Right atrium auricular region (tissue), 2 donors: ENCODE results near the gene SULF2. TPM values are rescaled to one million over a fixed set of nuclear protein-coding genes. Genes with fewer than 3 reads are reported as not detected.

Experiments
- DNase-seq: peaks from one replicate; pipeline ENCODE4 v3.0.0-alpha.2; 2019; ENCODE audit warnings: low spot score
- H3K27ac ChIP-seq, 2 donors: fragments of 200-600 bp; sonication (generic); 1 replicate in 1 of 2; 2 replicates in 1 of 2; pipeline ENCODE4 v1.5.1; 2016 to 2019
- H3K27me3 ChIP-seq, 2 donors: fragments of 200-600 bp; sonication (generic); one replicate each; pipeline versions ENCODE4 v1.5.1 to v1.6.0; 2017 to 2019
- H3K36me3 ChIP-seq: fragments of 200-600 bp; sonication (generic); one replicate; pipeline ENCODE4 v1.5.1; 2016
- H3K4me1 ChIP-seq, 2 donors: fragments of 200-600 bp; sonication (generic); one replicate each; pipeline versions ENCODE4 v1.5.1 to v1.6.0; 2017 to 2019
- H3K4me3 ChIP-seq, 2 donors: fragments of 200-600 bp; sonication (generic); 1 replicate in 1 of 2; 2 replicates in 1 of 2; pipeline ENCODE4 v1.5.1; 2017 to 2019; ENCODE audit warnings: mild to moderate bottlenecking in 1 of 2, moderate library complexity in 1 of 2
- H3K9me3 ChIP-seq, 2 donors: fragments of 200-600 bp; sonication (generic); one replicate each; pipeline ENCODE4 v1.5.1; 2019
- CTCF ChIP-seq, 2 donors: fragments of 200-600 bp; sonication (generic); IDR thresholded peaks; one replicate each; pipeline ENCODE4 v1.5.1; 2019; ENCODE audit warnings: antibody characterized with exemption in 2 of 2
- total RNA-seq, 2 donors: library from RNA; depleted of rRNA; stranded (reverse); fragments of >200 nt; gene quantifications; one replicate each; pipeline ENCODE4 v1.1.0, GENCODE V29; 2016

Gene SULF2
- total RNA-seq, 2 donors from 2014 or later, result 33.7 to 57.8 TPM

- no peak overlapping the region for H3K27ac ChIP-seq
- H3K36me3 ChIP-seq, result no peaks in the 10 kb centered on the region
- no peak overlapping the region for H3K4me3 ChIP-seq
- no peak for TF ChIP-seq CTCF (IDR thresholded peaks at IDR 0.05)
- peaks cover 0 to 2% of the 10 kb centered on the region in 2 donors for H3K4me1 ChIP-seq
- H3K9me3 ChIP-seq, result no peaks in the 10 kb centered on the region
- no peaks in the 10 kb centered on the region for H3K27me3 ChIP-seq
- no peak for DNase-seq
Measured at GRCh38 chr20:47676219-47676721, 109.0 kb downstream of the SULF2 start.

- DNase-seq, result no peak
- no peaks in the 10 kb centered on the region for H3K9me3 ChIP-seq
- H3K4me1 ChIP-seq, result no peaks in the 10 kb centered on the region
- TF ChIP-seq CTCF (IDR thresholded peaks at IDR 0.05), result no peak
- H3K36me3 ChIP-seq, result no peaks in the 10 kb centered on the region
- no peaks in the 10 kb centered on the region for H3K27me3 ChIP-seq
- no peak overlapping the region for H3K4me3 ChIP-seq
- no peak overlapping the region for H3K27ac ChIP-seq
Measured at GRCh38 chr20:47675190-47676142, 109.8 kb downstream of the SULF2 start.

GRCh38 chr20:47674686-47675085 is 110.6 kb downstream of the SULF2 start:
- no peak for DNase-seq
- H3K4me3 ChIP-seq, result no peak overlapping the region
- H3K4me1 ChIP-seq, result no peaks in the 10 kb centered on the region
- H3K9me3 ChIP-seq, result no peaks in the 10 kb centered on the region
- no peaks in the 10 kb centered on the region for H3K36me3 ChIP-seq
- TF ChIP-seq CTCF (IDR thresholded peaks at IDR 0.05), result no peak
- no peak overlapping the region for H3K27ac ChIP-seq
- H3K27me3 ChIP-seq, result no peaks in the 10 kb centered on the region

- Histone ChIP-seq H3K27ac (no peak overlapping the region), H3K36me3 (no peaks in the 10 kb centered on the region)
- TF ChIP-seq CTCF (IDR thresholded peaks at IDR 0.05), result no peak
Measured at GRCh38 chr20:47674145-47674544, 111.1 kb downstream of the SULF2 start.

GRCh38 chr20:47673671-47673955 is 111.7 kb downstream of the SULF2 start:
- Histone ChIP-seq H3K36me3 (no peaks in the 10 kb centered on the region), H3K4me3 (no peak overlapping the region), H3K27me3 (no peaks in the 10 kb centered on the region), H3K4me1 (no peaks in the 10 kb centered on the region), H3K9me3 (no peaks in the 10 kb centered on the region), H3K27ac (no peak overlapping the region)
- no peak for TF ChIP-seq CTCF (IDR thresholded peaks at IDR 0.05)
- no peak for DNase-seq

More at GRCh38 chr20:47674145-47674544, 111.1 kb downstream of the SULF2 start:
- Histone ChIP-seq H3K9me3 (no peaks in the 10 kb centered on the region), H3K27me3 (no peaks in the 10 kb centered on the region), H3K4me1 (no peaks in the 10 kb centered on the region), H3K4me3 (no peak overlapping the region)
- no peak for DNase-seq
